ENCODE results near the gene BPIFA2.

DNA sequence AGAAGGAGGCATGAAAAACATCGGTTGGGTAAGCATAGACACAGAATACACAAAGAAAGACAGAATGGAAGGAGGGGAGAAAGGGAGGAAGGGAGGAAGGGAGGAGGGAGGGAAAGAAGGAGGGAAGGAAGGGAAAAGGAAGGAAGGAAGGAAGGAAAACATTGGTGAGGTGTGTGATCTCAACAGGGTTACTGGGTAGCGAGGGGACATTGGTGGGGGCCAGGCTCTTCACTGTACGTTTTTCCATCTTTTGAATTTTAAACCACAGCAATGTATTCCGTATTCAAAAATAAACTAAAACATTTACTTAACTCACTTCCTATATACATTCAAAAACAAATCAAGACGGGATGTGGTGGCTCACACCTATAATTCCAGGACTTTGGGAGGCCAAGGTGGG is 20.7 kb upstream of the BPIFA2 start:
- no peak for TF ChIP-seq EZH2 (IDR thresholded peaks at IDR 0.05; ENCODE audit: borderline replicate concordance, insufficient read depth, low read depth, low read length, poor library complexity, severe bottlenecking)
- TF ChIP-seq, protein P1, sequence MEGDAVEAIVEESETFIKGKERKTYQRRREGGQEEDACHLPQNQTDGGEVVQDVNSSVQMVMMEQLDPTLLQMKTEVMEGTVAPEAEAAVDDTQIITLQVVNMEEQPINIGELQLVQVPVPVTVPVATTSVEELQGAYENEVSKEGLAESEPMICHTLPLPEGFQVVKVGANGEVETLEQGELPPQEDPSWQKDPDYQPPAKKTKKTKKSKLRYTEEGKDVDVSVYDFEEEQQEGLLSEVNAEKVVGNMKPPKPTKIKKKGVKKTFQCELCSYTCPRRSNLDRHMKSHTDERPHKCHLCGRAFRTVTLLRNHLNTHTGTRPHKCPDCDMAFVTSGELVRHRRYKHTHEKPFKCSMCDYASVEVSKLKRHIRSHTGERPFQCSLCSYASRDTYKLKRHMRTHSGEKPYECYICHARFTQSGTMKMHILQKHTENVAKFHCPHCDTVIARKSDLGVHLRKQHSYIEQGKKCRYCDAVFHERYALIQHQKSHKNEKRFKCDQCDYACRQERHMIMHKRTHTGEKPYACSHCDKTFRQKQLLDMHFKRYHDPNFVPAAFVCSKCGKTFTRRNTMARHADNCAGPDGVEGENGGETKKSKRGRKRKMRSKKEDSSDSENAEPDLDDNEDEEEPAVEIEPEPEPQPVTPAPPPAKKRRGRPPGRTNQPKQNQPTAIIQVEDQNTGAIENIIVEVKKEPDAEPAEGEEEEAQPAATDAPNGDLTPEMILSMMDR (IDR thresholded peaks at IDR 0.05) = no peak

Measured in B cell (primary cell).